HG02981 (cell line): ENCODE measurements around the gene RNU2-63P.
"Not testable (repeated sequence)": the region's sequence is repeated elsewhere in the genome, so short reads cannot be mapped to it uniquely, and the experiment has no call there.

ENCODE experiments used
- ATAC-seq: cut with Tn5 transposase; IDR thresholded peaks from one replicate; pipeline ENCODE4 v1.9.1; 2021; ENCODE audit warnings: mild to moderate bottlenecking, moderate library complexity; ENCODE audit not compliant: unreplicated experiment

Gene RNU2-63P

GRCh38 chr2:88032070-88032702 is 15.8 kb upstream of the RNU2-63P start:
- ATAC-seq: no peak

DNA sequence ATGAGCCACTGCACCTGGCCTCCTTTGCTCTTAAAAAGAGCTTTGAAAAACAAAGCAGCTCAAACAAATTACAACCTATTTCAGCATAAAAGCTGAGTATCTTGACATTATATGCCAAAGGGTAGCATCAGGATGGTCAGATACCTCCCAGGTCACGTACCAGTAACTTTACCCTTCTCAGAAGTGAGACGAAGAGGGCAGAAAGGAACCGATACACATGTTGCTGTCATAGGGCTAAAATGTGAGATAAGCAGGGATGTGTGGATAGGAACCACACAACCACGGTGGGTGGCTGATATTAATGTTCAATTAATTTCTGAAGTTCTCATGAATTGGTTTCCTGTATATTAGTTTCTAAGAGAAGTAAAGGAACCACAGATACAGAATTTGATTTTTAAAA is 12.6 kb upstream of the RNU2-63P start:
- no peak for ATAC-seq

- ATAC-seq: peak; percentile 38
These were observed 11.5 kb upstream of the RNU2-63P start for GRCh38 chr2:88027697-88028389.

GRCh38 chr2:88024509-88024908 is 8.2 kb upstream of the RNU2-63P start:
- no peak for ATAC-seq

- no peak for ATAC-seq
These were observed 6.2 kb upstream of the RNU2-63P start for GRCh38 chr2:88022669-88022921.

GRCh38 chr2:88019985-88020384 is 3.6 kb upstream of the RNU2-63P start:
- no peak for ATAC-seq

DNA sequence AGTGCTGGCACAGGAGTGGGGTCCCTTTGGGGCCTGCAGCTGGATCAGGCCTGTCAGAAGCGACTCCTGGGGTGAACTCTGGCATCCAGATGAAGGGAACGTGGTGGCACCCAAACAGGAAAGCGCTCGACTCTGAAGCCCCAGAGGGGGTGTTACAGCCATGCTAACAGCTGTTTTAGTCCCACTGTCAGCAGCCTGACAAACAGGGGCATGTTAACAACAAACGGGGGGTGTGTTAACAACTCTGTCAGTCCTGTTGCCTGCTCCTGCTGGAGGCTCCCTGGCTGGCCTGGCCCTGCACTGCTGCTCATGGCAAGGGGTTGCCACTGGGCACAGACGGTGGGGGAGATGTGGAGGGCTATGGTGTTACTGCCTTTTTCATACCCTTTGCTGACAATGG is 2.6 kb upstream of the RNU2-63P start:
- ATAC-seq: no peak

DNA sequence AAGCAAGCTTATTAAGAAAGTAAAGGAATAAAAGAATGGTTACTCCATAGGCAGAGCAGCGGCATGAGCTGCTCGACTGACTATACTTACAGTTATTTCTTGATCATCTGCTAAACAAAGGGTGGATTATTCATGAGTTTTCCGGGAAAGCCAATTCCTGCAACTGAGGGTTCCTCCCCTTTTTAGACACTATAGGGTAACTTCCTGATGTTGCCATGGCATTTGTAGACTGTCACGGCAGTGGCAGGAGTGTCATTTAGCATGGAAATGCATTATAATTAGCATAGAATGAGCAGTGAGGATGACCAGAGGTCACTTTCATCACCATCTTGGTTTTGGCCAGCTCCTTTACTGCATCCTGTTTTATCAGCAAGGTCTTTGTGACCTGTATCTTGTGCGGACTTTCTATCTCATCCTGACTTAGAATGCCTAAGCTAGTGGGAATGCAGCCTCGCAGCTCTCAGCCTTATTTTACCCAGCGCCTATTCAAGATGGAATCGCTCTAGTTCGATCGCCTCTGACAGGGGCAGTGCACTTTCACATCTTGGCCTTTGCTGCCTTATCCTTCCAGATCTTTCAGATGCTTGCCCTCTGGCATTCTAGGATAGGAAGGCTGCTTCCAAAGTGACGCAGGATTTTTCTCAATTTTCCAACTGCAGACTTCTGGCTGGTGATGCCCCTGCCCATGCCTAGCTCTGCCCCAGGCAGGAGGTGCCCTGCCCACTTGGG is 1.9 kb upstream of the RNU2-63P start:
- ATAC-seq: not testable (repeated sequence)

DNA sequence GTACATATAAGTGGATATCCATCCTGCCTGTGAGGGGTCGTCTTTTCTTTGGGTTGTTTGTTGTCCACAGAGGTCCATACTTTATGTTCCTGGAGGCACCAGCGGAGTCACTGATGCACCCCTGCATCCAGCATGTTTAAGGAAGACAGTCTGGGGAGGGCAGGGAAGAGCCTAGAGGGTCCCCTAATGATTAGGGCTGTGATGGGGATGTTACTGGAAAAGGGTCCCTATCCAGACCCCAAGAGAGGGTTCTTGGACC is 1.4 kb upstream of the RNU2-63P start:
- ATAC-seq: not testable (repeated sequence)

GRCh38 chr2:88016960-88017779 is 823 bp upstream of the RNU2-63P start:
- peak; percentile 66 for ATAC-seq

DNA sequence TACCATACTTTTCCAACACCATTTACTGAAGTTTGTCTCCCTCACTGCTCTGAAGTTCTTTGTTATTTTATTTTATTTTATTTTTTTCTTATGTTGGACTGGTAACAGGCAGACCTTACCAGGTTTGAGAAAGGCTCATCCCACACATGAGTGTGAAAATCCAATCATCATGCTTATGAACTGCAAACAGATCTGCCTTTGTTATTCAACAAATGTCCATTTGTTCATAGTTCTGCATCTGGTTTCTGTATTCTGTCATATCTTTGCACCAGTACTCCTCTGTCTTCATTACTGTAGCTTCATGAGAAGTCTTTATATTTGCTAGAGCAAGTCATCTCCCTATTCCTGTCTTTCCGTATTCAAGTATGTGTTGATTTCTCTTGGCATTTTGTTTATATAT is 5.3 kb downstream of the RNU2-63P start:
- ATAC-seq: no peak

DNA sequence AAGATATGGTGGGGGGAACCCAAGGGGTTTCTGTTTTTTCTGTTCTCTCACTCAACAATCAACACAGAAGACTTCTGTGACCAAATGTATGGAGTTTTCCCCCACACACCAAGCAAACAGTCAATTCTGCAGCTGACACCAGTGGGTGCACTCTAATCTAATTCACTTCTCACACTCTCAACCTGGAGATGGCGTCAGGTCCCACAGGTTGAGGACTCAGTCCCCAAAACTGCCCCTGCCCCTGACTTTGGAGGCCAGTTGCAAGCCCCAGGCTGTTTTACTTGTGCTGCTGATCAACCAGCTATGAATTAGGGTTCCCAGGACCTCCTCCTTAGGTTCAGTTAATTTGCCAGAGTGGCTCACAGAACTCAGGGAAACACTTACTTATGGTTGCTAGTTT is 6.2 kb downstream of the RNU2-63P start:
- no peak for ATAC-seq

- no peak for ATAC-seq
These were observed 9.4 kb downstream of the RNU2-63P start for GRCh38 chr2:88006912-88007439.

GRCh38 chr2:88005776-88006175 is 10.6 kb downstream of the RNU2-63P start:
- ATAC-seq: no peak

- ATAC-seq: no peak
These were observed 13.1 kb downstream of the RNU2-63P start for GRCh38 chr2:88003074-88003755.

- ATAC-seq: no peak
These were observed 14.0 kb downstream of the RNU2-63P start for GRCh38 chr2:88002359-88002707.

DNA sequence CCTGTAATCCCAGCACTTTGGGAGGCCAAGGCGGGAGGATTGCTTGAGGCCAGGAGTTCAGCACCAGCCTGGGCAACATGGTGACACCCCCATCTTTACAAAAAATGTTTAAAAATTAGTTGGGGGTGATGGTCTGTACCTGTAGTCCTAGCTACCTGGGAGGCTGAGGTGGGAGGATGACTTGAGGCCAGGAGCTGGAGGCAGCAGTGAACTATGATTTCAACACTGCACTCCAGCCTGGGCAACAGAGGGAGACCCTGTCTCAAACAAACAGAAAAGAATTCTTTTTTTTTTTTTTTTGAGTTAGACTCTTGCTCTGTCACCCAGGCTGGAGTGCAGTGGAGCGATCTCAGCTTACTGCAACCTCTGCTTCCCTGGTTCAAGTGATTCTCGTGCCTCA is 15.9 kb downstream of the RNU2-63P start:
- not testable (repeated sequence) for ATAC-seq

GRCh38 chr2:87996570-87996969 is 19.8 kb downstream of the RNU2-63P start:
- no peak for ATAC-seq

GRCh38 chr2:87995756-87996155 is 20.6 kb downstream of the RNU2-63P start:
- ATAC-seq: no peak

DNA sequence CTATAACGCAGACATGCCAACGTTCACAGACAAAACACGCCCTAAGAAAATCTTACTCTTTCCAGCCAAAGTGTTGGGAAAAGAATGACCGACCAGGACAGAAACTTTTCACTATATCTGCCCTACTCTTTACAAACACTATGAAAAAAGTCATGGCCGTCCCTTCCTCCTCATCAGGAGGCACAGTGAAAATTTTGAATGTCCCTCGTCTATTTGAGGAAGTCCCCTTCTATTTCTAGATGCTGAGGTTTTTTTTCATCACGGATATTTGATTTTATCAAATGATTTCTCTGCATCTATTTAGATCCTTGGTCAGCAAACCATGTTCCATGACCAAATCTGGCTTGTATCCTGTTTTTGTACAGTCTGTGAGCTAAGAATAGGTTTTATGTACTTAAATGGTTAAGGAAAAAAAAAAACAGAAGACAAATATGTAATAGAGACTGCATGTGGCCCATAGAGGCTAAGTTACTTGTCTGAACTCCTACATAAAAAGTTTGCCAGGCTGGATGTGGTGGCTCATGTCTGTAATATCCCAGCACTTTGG is 22.0 kb downstream of the RNU2-63P start:
- not testable (repeated sequence) for ATAC-seq

DNA sequence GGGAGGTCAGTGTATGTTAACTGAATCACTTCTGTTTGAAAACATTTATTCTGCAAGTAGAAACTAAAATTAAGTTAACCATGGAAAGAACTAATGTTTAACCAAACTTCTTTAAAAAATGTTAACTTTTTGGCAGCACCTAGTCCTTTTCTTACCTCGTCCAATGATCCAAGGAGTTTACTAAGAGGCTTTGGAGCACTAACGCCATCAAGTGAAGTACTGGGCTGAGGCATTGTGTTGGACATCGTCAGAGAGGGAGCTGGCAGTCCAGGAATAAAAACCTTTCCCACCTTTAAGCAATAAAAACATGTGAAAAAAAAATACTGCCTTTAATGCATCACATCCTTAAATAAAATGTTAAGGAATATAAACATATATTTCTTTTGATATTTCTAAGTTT is 23.8 kb downstream of the RNU2-63P start:
- not testable (repeated sequence) for ATAC-seq
